Measurements from ENCODE around the gene ELOVL1. TPM values are rescaled to one million over a fixed set of nuclear protein-coding genes. Genes with fewer than 3 reads are reported as not detected.

ELOVL1 gene
- total and polyA plus RNA-seq, 10 of the 15 experiments (the other 5 are each of a cell fraction or from before 2014, with no cell fraction given) = 58.5 to 139 (median 89.8) TPM

GRCh38 chr1:43346636-43347035 is 21.2 kb downstream of the ELOVL1 start:
- 61% methylated on average over 5 of the region's 5 CpGs for WGBS (ENCODE audit: insufficient coverage, insufficient replicate concordance, low lambda C conversion rate, missing lambda C conversion rate)
- Histone ChIP-seq H3K9ac (ENCODE audit: control insufficient read depth, insufficient read depth, low read length) (no peak overlapping the region), H3K27me3 (replicated peaks in 1 of 2; ENCODE audit: control insufficient read depth in 2 of 2, insufficient read depth in 2 of 2, low read length in 1 of 2) (no peaks in the 10 kb centered on the region), H3K27ac (ENCODE audit: control insufficient read depth, insufficient read depth) (no peak overlapping the region), H3K9me3 (replicated peaks; ENCODE audit: control insufficient read depth, insufficient read depth, low read length) (no peaks in the 10 kb centered on the region), H3K36me3 (ENCODE audit: control insufficient read depth in 2 of 2, insufficient read depth in 2 of 2, low read length in 1 of 2) (no peaks in the 10 kb centered on the region), H3K4me1 (ENCODE audit: control insufficient read depth, insufficient read depth, low read length) (no peaks in the 10 kb centered on the region), H3K4me2 (ENCODE audit: control insufficient read depth, insufficient read depth) (no peak overlapping the region), H4K20me1 (ENCODE audit: control insufficient read depth, insufficient read depth) (no peaks in the 10 kb centered on the region), H3K79me2 (ENCODE audit: control insufficient read depth, insufficient read depth, low read length) (no peaks in the 10 kb centered on the region), H2AFZ (ENCODE audit: control insufficient read depth, low read depth, low read length) (no peak overlapping the region), H3K4me3 (no peak overlapping the region)
- ChIA-PET CTCF (no interaction called here), POLR2A (no interaction called here), SMC1A (ENCODE audit: uncharacterized antibody, unreplicated experiment) (no interaction called here), RAD21 (ENCODE audit: unreplicated experiment) (interaction anchor here (1.4 kb wide), 1 partner anchor 11 kb away, joined by 3 read pairs; no protein-coding TSS in a partner anchor)
- ATAC-seq (no peak), DNase-seq (ENCODE audit: low read depth, low spot score) (no peak), FAIRE-seq (no peak)
- BruUV-seq (replicated peaks) = no TSS peak
- TF ChIP-seq CREM (IDR thresholded peaks at IDR 0.05; ENCODE audit: low read depth) (no peak), RAD51 (IDR thresholded peaks at IDR 0.05) (no peak), CEBPB (IDR thresholded peaks at IDR 0.05; ENCODE audit: borderline replicate concordance in 1 of 2, low read depth in 2 of 2, low read length in 2 of 2) (no peak), LARP7 (IDR thresholded peaks at IDR 0.05) (no peak), MLLT1 (IDR thresholded peaks at IDR 0.05) (no peak), E2F8 (IDR thresholded peaks at IDR 0.05; ENCODE audit: low read depth, partially characterized antibody) (no peak), MAX (IDR thresholded peaks at IDR 0.05; ENCODE audit: low read depth, low read length) (no peak), PKNOX1 (IDR thresholded peaks at IDR 0.05) (no peak), ATF3 (IDR thresholded peaks at IDR 0.05; ENCODE audit: borderline replicate concordance, extremely low read depth, low read depth, low read length) (no peak), SUZ12 (IDR thresholded peaks at IDR 0.05; ENCODE audit: unreplicated experiment) (no peak), USF1 (IDR thresholded peaks at IDR 0.05; ENCODE audit: borderline replicate concordance, extremely low read length, insufficient read depth, low read depth, low read length) (no peak), CBFB (IDR thresholded peaks at IDR 0.05; ENCODE audit: low read depth) (no peak), ZNF384 (IDR thresholded peaks at IDR 0.05; ENCODE audit: borderline replicate concordance, low read depth, low read length) (no peak), FOXK2 (IDR thresholded peaks at IDR 0.05) (no peak), CBX5 (IDR thresholded peaks at IDR 0.05; ENCODE audit: low read depth) (no peak), POLR2A (IDR thresholded peaks at IDR 0.05; ENCODE audit: low read depth, low read length) (no peak)
- in situ Hi-C loops (cut with MboI) (no loop called here), intact Hi-C loops (cut with micrococcal nuclease; ENCODE audit: unreplicated experiment) (no loop called here)
